ENCODE data around the gene KIAA0825. TPM values are rescaled to one million over a fixed set of nuclear protein-coding genes. Genes with fewer than 3 reads are reported as not detected.
A peak's percentile ranks its signal among the peaks of the same experiment; 100 is the strongest.

KIAA0825 gene
- total RNA-seq, 1 experiment from 2014 or later: 0.07 TPM

GRCh38 chr5:94374336-94374735, 244.1 kb downstream of the KIAA0825 start:
- intact Hi-C loops (cut with micrococcal nuclease): no loop called here
- POLR2A ChIA-PET (ENCODE audit: unreplicated experiment): no interaction called here

DNA sequence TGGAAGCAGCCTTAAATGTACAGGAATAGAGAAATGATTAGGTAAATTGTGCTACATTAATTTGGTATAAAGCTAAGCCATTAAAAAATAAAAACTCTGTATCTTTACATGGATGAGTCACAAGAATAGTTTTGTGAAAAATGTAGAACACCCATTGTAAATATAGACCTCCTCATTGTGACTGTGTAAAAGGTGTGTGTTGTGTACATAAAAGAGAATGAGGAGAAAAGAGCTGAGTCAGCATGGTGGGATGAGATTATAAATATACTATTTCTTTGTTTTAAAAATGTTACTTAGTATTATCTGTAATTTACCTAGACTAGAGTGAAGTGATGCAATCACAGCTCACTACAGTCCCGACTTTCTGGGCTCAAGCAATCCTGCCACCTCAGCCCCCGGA, 250.5 kb downstream of the KIAA0825 start:
- no peaks in the 10 kb centered on the region for H3K9me2 ChIP-seq (replicated peaks; ENCODE audit: low read length)
- H3F3A ChIP-seq (ENCODE audit: low read length, unreplicated experiment): no peaks in the 10 kb centered on the region
- H3K79me2 ChIP-seq (ENCODE audit: low read length): no peaks in the 10 kb centered on the region
- H3K27ac ChIP-seq (ENCODE audit: low read length): peak overlapping the region; percentile 61
- ChIA-PET POLR2A (ENCODE audit: unreplicated experiment) (no interaction called here), CTCF (no interaction called here)
- peak overlapping the region; percentile 62 for H3K4me2 ChIP-seq (ENCODE audit: low read length)
- TF ChIP-seq EZH2phosphoT487 (IDR thresholded peaks at IDR 0.05; ENCODE audit: borderline replicate concordance, low read length): no peak
- TF ChIP-seq CTCF (conservative IDR thresholded peaks at IDR 0.05; ENCODE audit: low read depth, low read length): no peak
- no peaks in the 10 kb centered on the region for H3K9me3 ChIP-seq (ENCODE audit: low read length)
- ATAC-seq (peak; percentile 96), DNase-seq (peak; percentile 69)
- no peaks in the 10 kb centered on the region for H3K27me3 ChIP-seq (ENCODE audit: low read length)
- no peaks in the 10 kb centered on the region for H3K36me3 ChIP-seq (ENCODE audit: low read depth, low read length)
- no peak overlapping the region for H2AFZ ChIP-seq (ENCODE audit: low read length)
- no peak overlapping the region for H3K9ac ChIP-seq (ENCODE audit: low read length)
- intact Hi-C loops (cut with micrococcal nuclease): loop anchor here (5.0 kb wide), 1 partner anchor 154 kb away; no protein-coding TSS in a partner anchor
- no peak overlapping the region for H3K4me3 ChIP-seq (ENCODE audit: low read length)
- no peaks in the 10 kb centered on the region for H4K20me1 ChIP-seq (ENCODE audit: low read length)
- peaks cover 22% of the 10 kb centered on the region for H3K4me1 ChIP-seq (ENCODE audit: insufficient read depth, low read length)
- no TSS peak for BruUV-seq (replicated peaks)

More at GRCh38 chr5:94374336-94374735, 244.1 kb downstream of the KIAA0825 start:
- Histone ChIP-seq H2AFZ (ENCODE audit: low read length) (no peak overlapping the region), H3K4me2 (ENCODE audit: low read length) (no peak overlapping the region), H3K9ac (ENCODE audit: low read length) (no peak overlapping the region), H3K27me3 (ENCODE audit: low read length) (no peaks in the 10 kb centered on the region), H3F3A (ENCODE audit: low read length, unreplicated experiment) (no peaks in the 10 kb centered on the region), H3K27ac (ENCODE audit: low read length) (no peak overlapping the region), H3K4me1 (ENCODE audit: insufficient read depth, low read length) (no peaks in the 10 kb centered on the region; the same call in 1 of the 2 replicates), H3K9me2 (replicated peaks; ENCODE audit: low read length) (no peaks in the 10 kb centered on the region), H3K79me2 (ENCODE audit: low read length) (no peaks in the 10 kb centered on the region), H3K9me3 (ENCODE audit: low read length) (no peaks in the 10 kb centered on the region), H4K20me1 (ENCODE audit: low read length) (no peaks in the 10 kb centered on the region), H3K4me3 (ENCODE audit: low read length) (no peak overlapping the region), H3K36me3 (ENCODE audit: low read depth, low read length) (no peaks in the 10 kb centered on the region)
- CTCF ChIA-PET: no interaction called here
- ATAC-seq: no peak
- no peak for TF ChIP-seq EZH2phosphoT487 (IDR thresholded peaks at IDR 0.05; ENCODE audit: borderline replicate concordance, low read length)
- TF ChIP-seq EZH2 (IDR thresholded peaks at IDR 0.05; ENCODE audit: low read length, unreplicated experiment): no peak
- no peak for TF ChIP-seq CTCF (conservative IDR thresholded peaks at IDR 0.05; ENCODE audit: low read depth, low read length)
- no peak for DNase-seq
- BruUV-seq (replicated peaks): no TSS peak

DNA sequence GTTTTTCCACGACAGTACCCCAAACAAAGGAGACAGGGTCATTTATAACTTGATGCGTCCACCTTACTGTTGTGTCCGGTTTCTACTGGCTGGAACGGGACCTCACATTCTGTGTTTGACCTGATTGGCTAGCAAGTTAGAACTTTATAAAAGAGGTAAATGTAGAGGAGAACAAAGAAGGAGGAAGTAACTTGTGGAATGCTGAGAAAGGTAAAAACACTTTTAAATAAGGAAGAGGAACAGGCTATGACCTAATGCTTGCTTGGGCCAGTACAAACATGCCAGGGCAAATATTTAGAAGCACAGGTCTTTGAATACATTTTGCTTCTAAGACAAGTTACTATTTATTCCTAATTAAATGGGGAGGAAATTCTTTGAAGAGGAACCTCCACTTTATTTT, 251.6 kb downstream of the KIAA0825 start:
- H3K9ac ChIP-seq (ENCODE audit: low read length): no peak overlapping the region
- H3F3A ChIP-seq (ENCODE audit: low read length, unreplicated experiment): no peaks in the 10 kb centered on the region
- H3K4me3 ChIP-seq (ENCODE audit: low read length): no peak overlapping the region
- peak overlapping the region; percentile 67 for H2AFZ ChIP-seq (ENCODE audit: low read length)
- peak; percentile 21 for DNase-seq
- no peaks in the 10 kb centered on the region for H3K36me3 ChIP-seq (ENCODE audit: low read depth, low read length)
- TF ChIP-seq EZH2 (IDR thresholded peaks at IDR 0.05; ENCODE audit: low read length, unreplicated experiment) (no peak), CTCF (conservative IDR thresholded peaks at IDR 0.05; ENCODE audit: low read depth, low read length) (no peak), EZH2phosphoT487 (IDR thresholded peaks at IDR 0.05; ENCODE audit: borderline replicate concordance, low read length) (no peak)
- intact Hi-C loops (cut with micrococcal nuclease): loop anchor here (5.0 kb wide), 1 partner anchor 155 kb away; no protein-coding TSS in a partner anchor
- ChIA-PET CTCF (no interaction called here), POLR2A (ENCODE audit: unreplicated experiment) (no interaction called here)
- no peaks in the 10 kb centered on the region for H3K9me2 ChIP-seq (replicated peaks; ENCODE audit: low read length)
- no peaks in the 10 kb centered on the region for H4K20me1 ChIP-seq (ENCODE audit: low read length)
- ATAC-seq: no peak
- H3K9me3 ChIP-seq (ENCODE audit: low read length): no peaks in the 10 kb centered on the region
- peak overlapping the region; percentile 36 for H3K27ac ChIP-seq (ENCODE audit: low read length)
- H3K4me2 ChIP-seq (ENCODE audit: low read length): 0 out of 2 replicates have a peak overlapping the region, but pooled peaks have one; percentile 62
- H3K27me3 ChIP-seq (ENCODE audit: low read length): no peaks in the 10 kb centered on the region
- no peaks in the 10 kb centered on the region for H3K79me2 ChIP-seq (ENCODE audit: low read length)
- H3K4me1 ChIP-seq (ENCODE audit: insufficient read depth, low read length): peaks cover 22% of the 10 kb centered on the region
- BruUV-seq (replicated peaks): no TSS peak

Data from PC-3 (cell line).